Activated CD4-positive, alpha-beta T cell treated with anti-CD3 and anti-CD28 coated beads, Interleukin-2, amount 50 U/mL, for 48 hours (primary cell): ENCODE data around the gene COL6A3.
"Not testable (repeated sequence)": the region's sequence is repeated elsewhere in the genome, so short reads cannot be mapped to it uniquely, and the experiment has no call there.

Experiments used
- DNase-seq, 2 experiments: peaks; one replicate each; pipeline ENCODE4 v3.0.0-alpha.2; 2020

The COL6A3 gene

DNA sequence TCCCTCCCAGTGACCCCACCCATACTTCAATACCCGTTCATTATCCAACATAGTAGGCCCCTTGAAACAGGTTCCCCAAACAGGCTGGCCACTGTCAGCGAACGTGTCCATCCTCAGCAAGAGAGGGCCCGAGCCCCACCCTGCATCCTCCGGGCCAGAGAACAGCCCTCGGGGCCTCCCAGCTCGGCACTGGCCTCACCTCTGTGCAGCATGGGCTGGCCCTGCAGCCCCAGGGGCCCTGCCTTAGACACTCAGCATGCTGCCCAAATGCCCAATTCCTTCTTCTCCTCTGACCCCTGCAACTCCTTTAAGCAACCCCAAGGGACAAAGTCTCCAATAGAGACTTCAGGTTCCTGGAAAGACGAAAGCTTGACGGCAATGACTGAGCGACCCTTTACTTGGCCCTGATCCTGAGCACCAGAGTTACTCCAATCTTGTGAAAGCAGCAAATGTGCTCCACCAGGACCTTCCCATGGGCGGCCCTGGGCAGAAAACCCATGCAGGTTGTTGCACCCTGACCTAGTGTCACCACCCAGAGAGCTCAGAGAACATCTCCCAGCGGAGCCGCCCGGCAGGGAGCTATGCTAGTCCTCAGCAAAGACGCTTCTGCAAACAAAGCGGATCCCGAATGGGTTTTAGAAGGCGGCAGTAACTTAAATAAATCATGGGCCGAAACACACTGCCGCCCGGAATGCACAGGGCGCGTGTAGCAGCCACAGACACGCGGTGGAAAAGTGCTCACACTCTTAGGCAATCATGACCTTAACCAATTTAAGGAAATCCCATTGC lies 782 bp downstream of the COL6A3 start:
- no peak for DNase-seq

DNA sequence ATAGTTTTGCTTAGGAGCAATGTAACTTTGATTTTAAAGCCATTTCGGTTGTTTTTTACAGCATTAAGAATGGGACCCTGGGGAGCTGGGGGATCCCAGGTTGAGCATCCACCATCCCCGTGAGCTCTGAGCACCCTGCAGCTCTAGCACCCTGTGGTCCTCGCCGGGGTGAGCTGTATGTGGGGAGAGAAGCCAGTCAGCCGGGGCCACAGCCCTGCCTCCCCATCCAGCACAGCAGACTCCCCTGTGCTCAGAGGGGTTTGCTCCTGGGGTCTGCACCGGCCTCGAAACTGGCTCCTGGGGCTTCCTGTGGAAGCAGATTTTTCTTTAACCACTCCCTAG lies 1.3 kb downstream of the COL6A3 start:
- DNase-seq: no peak

GRCh38 chr2:237411683-237412423 lies 2.1 kb downstream of the COL6A3 start:
- DNase-seq: no peak

DNA sequence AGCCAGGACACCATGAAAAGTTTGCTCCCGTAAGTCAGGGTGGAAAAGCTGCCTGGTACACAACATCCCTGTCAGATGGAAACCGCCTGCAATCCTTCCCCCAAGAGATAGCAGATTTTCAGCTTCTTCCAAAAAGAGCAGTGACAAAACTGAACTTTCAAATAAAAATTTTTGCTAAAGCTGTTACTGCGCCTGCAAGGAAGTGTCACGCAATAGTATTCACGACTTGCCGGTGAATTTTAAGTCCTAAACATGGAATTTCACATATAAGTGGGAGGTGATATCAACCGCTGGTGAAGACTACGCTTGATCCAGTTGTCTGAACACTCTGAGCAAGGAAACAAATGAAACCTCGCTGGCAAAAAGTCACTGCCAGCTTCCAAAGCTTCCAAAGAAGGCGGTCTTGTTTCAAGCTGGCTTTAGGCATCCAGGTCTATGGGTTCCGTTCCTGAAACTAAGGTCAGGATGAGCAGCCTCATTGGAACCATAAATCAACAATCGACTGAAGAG lies 2.8 kb downstream of the COL6A3 start:
- DNase-seq: no peak

DNA sequence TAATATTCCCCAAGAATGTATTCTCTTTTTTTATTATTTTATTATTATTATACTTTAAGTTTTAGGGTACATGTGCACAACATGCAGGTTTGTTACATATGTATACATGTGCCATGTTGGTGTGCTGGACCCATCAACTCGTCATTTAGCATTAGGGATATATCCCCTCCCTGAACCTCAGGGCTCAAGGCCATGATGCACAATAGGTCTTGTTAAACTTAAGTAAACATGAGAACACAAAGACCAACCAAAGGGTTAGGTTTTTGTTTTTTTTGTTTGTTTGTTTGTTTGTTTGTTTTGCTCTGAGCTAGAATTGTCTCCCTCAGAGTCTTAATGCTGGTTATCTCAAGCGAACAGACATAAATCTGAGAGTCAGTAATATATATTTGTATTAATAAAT lies 4.7 kb downstream of the COL6A3 start:
- not testable (repeated sequence) for DNase-seq

- DNase-seq: no peak
Observed at GRCh38 chr2:237408335-237409000, 5.5 kb downstream of the COL6A3 start.

GRCh38 chr2:237407700-237408099 lies 6.3 kb downstream of the COL6A3 start:
- no peak for DNase-seq

GRCh38 chr2:237406371-237406895 lies 7.5 kb downstream of the COL6A3 start:
- DNase-seq: no peak

- DNase-seq: no peak
Observed at GRCh38 chr2:237405605-237406004, 8.4 kb downstream of the COL6A3 start.

DNA sequence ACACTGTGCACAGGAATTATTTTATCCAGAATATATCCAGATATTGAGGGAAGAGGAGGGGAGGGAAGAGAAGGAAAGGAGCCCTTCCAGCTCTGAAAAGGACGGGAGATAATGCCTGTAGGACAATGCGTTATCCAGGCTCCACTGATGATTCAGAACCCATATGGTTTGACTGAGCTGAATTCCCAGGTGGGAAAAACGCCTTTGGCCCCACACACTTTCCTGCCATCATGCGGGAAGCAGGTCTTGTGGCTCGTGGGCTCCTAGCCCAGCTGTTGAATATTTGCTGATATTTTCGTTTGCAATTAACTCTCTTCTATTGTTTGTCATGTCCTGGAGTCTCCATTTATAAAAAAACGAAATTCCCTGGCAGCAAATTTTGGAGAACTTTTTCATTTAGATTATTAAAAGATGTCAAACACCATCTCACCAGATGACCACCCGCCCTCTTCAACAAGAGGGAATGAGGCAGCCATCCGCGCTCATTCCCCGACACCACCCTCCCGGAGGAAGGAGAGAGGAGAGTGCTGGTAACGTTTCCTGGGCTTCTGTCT lies 8.9 kb downstream of the COL6A3 start:
- DNase-seq: no peak

- DNase-seq: no peak
Observed at GRCh38 chr2:237404413-237404812, 9.6 kb downstream of the COL6A3 start.

DNA sequence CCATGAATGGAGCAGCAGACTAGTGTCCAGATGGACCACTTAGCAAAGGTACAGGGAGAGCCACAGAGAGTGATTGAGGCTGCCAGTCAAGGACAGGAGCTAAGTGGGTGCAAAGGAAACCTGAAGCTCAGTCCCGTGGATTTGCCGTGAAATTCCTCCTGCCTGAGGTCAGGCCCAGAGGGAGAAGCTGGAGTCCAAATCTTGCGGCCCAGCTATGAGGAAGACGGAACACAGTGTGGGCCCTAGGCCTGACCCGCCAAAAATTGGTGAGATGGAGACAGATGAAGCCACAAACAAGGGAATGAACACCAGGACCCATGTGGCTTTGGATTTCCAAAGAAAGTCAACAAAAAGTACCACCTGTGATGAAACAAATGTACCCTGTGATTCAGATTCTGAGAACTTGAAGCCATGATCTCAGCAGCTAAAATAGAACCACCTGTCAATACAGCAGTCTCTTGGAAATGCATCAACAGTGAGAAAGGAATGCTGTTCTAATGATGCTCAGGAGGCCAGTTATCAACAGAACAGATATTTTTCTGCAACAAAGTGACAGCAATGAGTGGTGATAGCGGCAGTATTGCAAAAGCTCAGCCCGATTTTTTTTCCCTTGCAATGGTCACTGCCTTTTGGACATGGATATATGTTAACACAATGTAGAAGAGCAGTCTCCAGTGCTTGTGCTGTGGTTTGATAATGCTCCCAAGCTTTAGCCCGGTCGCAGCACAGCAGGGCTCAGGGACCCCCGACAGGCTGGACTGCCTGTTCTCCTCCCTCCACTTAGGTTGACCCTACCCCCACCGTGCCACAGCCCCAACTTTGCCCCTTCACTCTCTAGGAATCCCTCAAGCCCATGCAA lies 10.7 kb downstream of the COL6A3 start:
- DNase-seq: no peak

GRCh38 chr2:237400199-237400598 lies 13.8 kb downstream of the COL6A3 start:
- DNase-seq: no peak

GRCh38 chr2:237397072-237397471 lies 16.9 kb downstream of the COL6A3 start:
- no peak for DNase-seq

DNA sequence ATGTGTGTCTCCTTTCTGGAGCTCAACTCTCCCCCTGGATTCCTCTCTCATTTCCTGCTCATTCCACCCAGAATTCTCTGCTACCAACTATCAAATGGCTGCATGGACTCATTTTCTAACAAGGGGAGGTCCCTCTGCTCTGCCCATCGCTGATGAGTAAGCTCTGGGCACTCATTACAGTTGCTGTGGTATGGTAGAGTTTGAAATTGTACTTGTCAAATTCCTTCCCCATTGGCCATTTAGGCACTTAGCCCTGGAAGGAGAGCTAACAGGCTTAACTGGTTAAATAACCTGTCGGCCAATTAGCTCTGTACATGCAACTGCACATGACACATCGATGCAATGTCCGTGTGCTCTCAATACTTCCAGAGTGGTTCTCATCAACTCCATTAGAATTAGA lies 20.4 kb downstream of the COL6A3 start:
- DNase-seq: no peak

GRCh38 chr2:237392186-237392585 lies 21.8 kb downstream of the COL6A3 start:
- DNase-seq: no peak

GRCh38 chr2:237391140-237391539 lies 22.8 kb downstream of the COL6A3 start:
- no peak for DNase-seq

GRCh38 chr2:237390235-237390634 lies 23.7 kb downstream of the COL6A3 start:
- DNase-seq: no peak

DNA sequence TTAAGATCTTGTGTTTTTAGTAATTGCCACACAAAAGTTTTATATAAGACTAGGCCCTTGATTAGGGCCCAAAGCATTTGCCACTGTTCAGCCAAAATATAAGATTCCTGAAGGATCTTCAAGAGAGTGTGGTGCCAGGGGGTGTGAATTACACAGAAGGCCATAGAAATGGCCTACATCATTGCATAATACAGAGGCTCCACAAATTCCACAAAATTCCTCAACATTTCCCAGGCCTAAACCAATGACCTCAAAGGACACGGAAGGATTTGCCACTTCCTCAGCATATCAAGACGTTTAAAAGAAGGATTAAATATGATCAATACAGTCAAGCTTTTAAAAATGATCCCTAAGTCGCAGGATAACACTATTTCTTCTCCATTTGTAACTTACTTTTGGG lies 24.1 kb downstream of the COL6A3 start:
- DNase-seq: no peak

- DNase-seq: no peak
Observed at GRCh38 chr2:237388036-237388435, 25.9 kb downstream of the COL6A3 start.

DNA sequence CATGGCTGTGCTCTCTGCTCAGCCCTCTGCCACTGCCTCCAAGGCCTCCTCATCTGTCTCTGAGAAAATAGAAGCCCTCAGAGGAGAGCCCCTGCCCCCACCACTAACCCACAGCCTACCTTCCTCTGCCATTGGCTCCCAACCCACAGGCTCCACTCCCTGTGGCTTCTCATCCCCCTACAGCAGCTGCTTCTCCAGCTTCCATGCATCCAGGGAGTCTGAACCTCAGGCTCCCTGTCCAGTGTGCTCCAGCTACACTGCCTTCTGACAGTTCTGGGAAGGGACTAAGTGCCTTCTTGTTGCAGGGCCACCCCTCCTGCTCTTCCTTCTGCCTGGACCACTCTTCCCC lies 29.3 kb downstream of the COL6A3 start:
- DNase-seq: no peak

DNA sequence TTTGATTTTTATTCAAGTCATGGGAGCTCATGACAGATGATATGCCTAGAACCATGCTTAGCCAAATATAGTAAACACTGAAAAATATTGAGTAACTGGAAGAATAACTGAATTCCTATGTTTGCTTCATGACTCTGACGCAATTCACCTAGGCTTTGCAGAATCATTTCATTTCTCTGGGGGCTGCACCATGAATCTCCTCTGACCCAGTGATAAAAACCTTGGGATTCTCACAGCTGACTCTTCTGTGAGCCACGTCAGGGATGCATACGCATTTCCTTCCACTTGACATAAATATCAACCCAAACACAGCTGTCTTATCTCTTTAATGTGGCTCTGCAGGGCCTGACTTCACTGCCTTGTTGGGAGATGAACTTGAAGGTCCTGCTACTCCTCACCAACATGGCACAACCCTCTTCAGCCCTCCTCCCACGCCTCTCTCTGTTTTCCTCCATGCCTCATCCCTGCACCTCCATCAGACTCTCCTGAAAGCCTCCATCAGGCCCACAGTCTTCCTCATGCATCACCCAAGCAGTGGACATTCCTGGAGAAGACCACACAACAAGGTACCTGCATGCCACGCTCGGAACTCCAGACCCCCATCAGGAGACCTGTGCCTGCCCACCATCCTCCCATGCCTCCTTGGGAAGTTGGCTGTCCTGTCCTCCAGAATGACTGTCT lies 29.8 kb downstream of the COL6A3 start:
- DNase-seq: no peak
